H9 (cell line): ENCODE data around the gene SLC1A1. TPM values are rescaled to one million over a fixed set of nuclear protein-coding genes. Genes with fewer than 3 reads are reported as not detected.

Experiments used
- DNase-seq: peaks from one replicate; pipeline ENCODE4 v3.0.0-alpha.2; 2017
- H2AFZ ChIP-seq: one replicate; pipeline ENCODE4 v1.6.1; 2013; ENCODE audit warnings: mild to moderate bottlenecking, low read length, control low read depth, moderate library complexity
- H2AK5ac ChIP-seq: 2 replicates; pipeline ENCODE4 v1.6.1; 2013; ENCODE audit warnings: low read length, control low read depth, mixed read lengths; ENCODE audit not compliant: insufficient read length
- H2BK120ac ChIP-seq: one replicate; pipeline ENCODE4 v1.6.1; 2013; ENCODE audit warnings: low read depth, mild to moderate bottlenecking, low read length, control low read depth, inconsistent platforms; ENCODE audit not compliant: poor library complexity, severe bottlenecking
- H2BK12ac ChIP-seq: 2 replicates; pipeline ENCODE4 v1.6.1; 2013; ENCODE audit warnings: low read length, control low read depth, mixed read lengths, low read depth; ENCODE audit not compliant: insufficient read length
- H2BK15ac ChIP-seq: 2 replicates; pipeline ENCODE4 v1.6.1; 2013; ENCODE audit warnings: low read depth, low read length, control low read depth
- H2BK20ac ChIP-seq: one replicate; pipeline ENCODE4 v1.6.1; 2013; ENCODE audit warnings: low read depth, mild to moderate bottlenecking, low read length, control low read depth, inconsistent platforms; ENCODE audit not compliant: poor library complexity, severe bottlenecking
- H2BK5ac ChIP-seq: 2 replicates; pipeline ENCODE4 v1.6.1; 2013; ENCODE audit warnings: low read length, control low read depth, mixed read lengths; ENCODE audit not compliant: insufficient read length
- H3K14ac ChIP-seq: 2 replicates; pipeline ENCODE4 v1.6.1; 2013; ENCODE audit warnings: low read length, control low read depth; ENCODE audit not compliant: insufficient read depth
- H3K18ac ChIP-seq: 2 replicates; pipeline ENCODE4 v1.6.1; 2013; ENCODE audit warnings: low read depth, mild to moderate bottlenecking, mixed read lengths, low read length, control low read depth; ENCODE audit not compliant: insufficient read length
- H3K23ac ChIP-seq: 2 replicates; pipeline ENCODE4 v1.6.1; 2013; ENCODE audit warnings: low read length, control low read depth, mixed read lengths, low read depth; ENCODE audit not compliant: insufficient read length
- H3K23me2 ChIP-seq: 2 replicates; pipeline ENCODE4 v1.6.1; 2013; ENCODE audit warnings: low read depth, mild to moderate bottlenecking, mixed read lengths, low read length, control low read depth; ENCODE audit not compliant: insufficient read length, poor library complexity, severe bottlenecking
- H3K27ac ChIP-seq: 2 replicates; pipeline ENCODE4 v1.5.1; 2013; ENCODE audit warnings: low read length, control low read depth, mixed read lengths, low read depth; ENCODE audit not compliant: insufficient read length
- H3K27me3 ChIP-seq: 2 replicates; pipeline ENCODE4 v1.6.1; 2013; ENCODE audit warnings: low read length, control low read depth, inconsistent platforms; ENCODE audit not compliant: insufficient read depth
- H3K4ac ChIP-seq: 2 replicates; pipeline ENCODE4 v1.6.1; 2013; ENCODE audit warnings: low read depth, mild to moderate bottlenecking, control low read depth, inconsistent platforms, low read length, moderate library complexity
- H3K4me1 ChIP-seq: 2 replicates; pipeline ENCODE4 v1.6.1; 2013; ENCODE audit warnings: low read length, control low read depth, inconsistent platforms; ENCODE audit not compliant: insufficient read depth
- H3K4me2 ChIP-seq: 2 replicates; pipeline ENCODE4 v1.6.1; 2013; ENCODE audit warnings: low read length, control low read depth, mixed read lengths; ENCODE audit not compliant: insufficient read length, insufficient read depth
- H3K56ac ChIP-seq: 2 replicates; pipeline ENCODE4 v1.6.1; 2013; ENCODE audit warnings: low read depth, mild to moderate bottlenecking, mixed read lengths, low read length, control low read depth; ENCODE audit not compliant: insufficient read length
- H3K79me1 ChIP-seq: 2 replicates; pipeline ENCODE4 v1.6.1; 2013; ENCODE audit warnings: low read depth, mild to moderate bottlenecking, moderate library complexity, low read length, control low read depth, inconsistent platforms; ENCODE audit not compliant: insufficient read depth, poor library complexity, severe bottlenecking
- H3K79me2 ChIP-seq: 2 replicates; pipeline ENCODE4 v1.6.1; 2013; ENCODE audit warnings: low read length, control low read depth, inconsistent platforms; ENCODE audit not compliant: insufficient read depth
- H3K9ac ChIP-seq: 2 replicates; pipeline ENCODE4 v1.6.1; 2013; ENCODE audit warnings: low read length, control low read depth, mixed read lengths; ENCODE audit not compliant: insufficient read length; ENCODE audit errors: extremely low read depth
- H3K9me3 ChIP-seq: one replicate; pipeline ENCODE4 v1.6.1; 2013; ENCODE audit warnings: low read depth, low read length, inconsistent platforms; ENCODE audit not compliant: control insufficient read depth
- H3T11ph ChIP-seq: one replicate; pipeline ENCODE4 v1.6.1; 2013; ENCODE audit warnings: mild to moderate bottlenecking, low read length, control low read depth, inconsistent platforms
- H4K20me1 ChIP-seq: one replicate; pipeline ENCODE4 v1.6.1; 2013; ENCODE audit not compliant: control insufficient read depth, insufficient read length, insufficient read depth
- H4K5ac ChIP-seq: 2 replicates; pipeline ENCODE4 v1.6.1; 2013; ENCODE audit warnings: low read depth, mild to moderate bottlenecking, mixed read lengths, low read length, control low read depth; ENCODE audit not compliant: insufficient read length
- H4K8ac ChIP-seq: replicated peaks from 2 replicates; pipeline ENCODE4 v1.6.1; 2013; ENCODE audit warnings: low read length, control low read depth, mixed read lengths, low read depth; ENCODE audit not compliant: insufficient read length
- H4K91ac ChIP-seq: 2 replicates; pipeline ENCODE4 v1.6.1; 2013; ENCODE audit warnings: low read depth, mild to moderate bottlenecking, moderate library complexity, mixed read lengths, low read length, control low read depth; ENCODE audit not compliant: insufficient read length
- H3K27ac Mint-ChIP-seq, 3 experiments: 2 replicates in 2 of 3; 3 replicates in 1 of 3; pipeline ENCODE4 v1.8.0; 2020 to 2021; ENCODE audit warnings: mixed read lengths in 3 of 3, mild to moderate bottlenecking in 1 of 3, moderate library complexity in 1 of 3
- H3K27me3 Mint-ChIP-seq: 2 replicates; pipeline ENCODE4 v1.8.0; 2021; ENCODE audit warnings: low read depth, mild to moderate bottlenecking, moderate library complexity, mixed read lengths
- H3K36me3 Mint-ChIP-seq, 3 experiments: 2 replicates in 2 of 3; 3 replicates in 1 of 3; pipeline ENCODE4 v1.8.0; 2020 to 2021; ENCODE audit warnings: low read depth in 3 of 3, mixed read lengths in 3 of 3; ENCODE audit not compliant: insufficient read depth in 1 of 3
- H3K4me1 Mint-ChIP-seq, 2 experiments: 2 replicates each; pipeline ENCODE4 v1.8.0; 2020; ENCODE audit warnings: mixed read lengths in 2 of 2
- H3K4me3 Mint-ChIP-seq, 2 experiments: 2 replicates in 1 of 2; 3 replicates in 1 of 2; pipeline ENCODE4 v1.8.0; 2020 to 2021; ENCODE audit warnings: mild to moderate bottlenecking in 2 of 2, mixed read lengths in 2 of 2, moderate library complexity in 1 of 2
- H3K9me3 Mint-ChIP-seq, 2 experiments: 2 replicates in 1 of 2; 3 replicates in 1 of 2; pipeline ENCODE4 v1.8.0; 2020; ENCODE audit warnings: mild to moderate bottlenecking in 2 of 2, mixed read lengths in 2 of 2, moderate library complexity in 1 of 2
- WGBS: extraction: QIAGEN DNeasy Blood & Tissue Kit; methylation state at CpG from one replicate; pipeline ENCODE4 v1.1.7; 2013; ENCODE audit warnings: missing lambda C conversion rate, low lambda C conversion rate, mixed read lengths; ENCODE audit not compliant: insufficient read length; ENCODE audit errors: extremely low coverage; 5-methylcytosine and 5-hydroxymethylcytosine counted together
- total RNA-seq: library from RNA; stranded (reverse); gene quantifications from 2 replicates; pipeline ENCODE4 v1.2.1, GENCODE V29; 2021
- TF ChIP-seq, protein P1 (sequence below): fragments of 200-600 bp; sonication (generic); conservative IDR thresholded peaks from 3 replicates; pipeline ENCODE4 v1.8.0; 2021; ENCODE audit warnings: antibody characterized with exemption, mild to moderate bottlenecking

Gene SLC1A1
- total RNA-seq, 1 experiment from 2014 or later: 4.7 TPM

DNA sequence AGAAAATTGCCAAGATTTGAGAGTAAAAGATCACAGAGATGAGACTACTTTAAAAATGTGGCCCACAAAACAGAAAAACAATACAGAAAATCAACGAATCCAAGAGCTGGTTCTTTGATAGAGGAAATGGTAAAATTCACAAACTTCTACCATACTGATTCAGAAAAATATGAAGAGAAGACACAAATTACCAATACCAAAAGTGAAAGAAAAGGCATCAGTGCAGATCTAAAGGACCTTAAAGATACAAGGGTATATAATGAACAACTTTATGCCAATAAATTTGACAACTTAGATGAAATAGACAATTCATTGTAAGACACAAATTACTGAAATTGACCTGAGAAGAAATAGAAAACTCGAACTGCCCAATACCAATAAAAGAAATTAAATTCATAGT, 24.4 kb upstream of the SLC1A1 start:
- Mint-ChIP-seq H3K4me3 (no peak overlapping the region), H3K36me3 (peaks cover 9 to 18% (median 11%) of the 10 kb centered on the region in 3 experiments; a peak in 6 of 7 replicates), H3K27ac (no peak overlapping the region), H3K4me1 (no peaks in the 10 kb centered on the region), H3K27me3 (no peaks in the 10 kb centered on the region), H3K9me3 (peaks cover 17 to 21% of the 10 kb centered on the region in 2 experiments; a peak in 4 of 5 replicates)
- TF ChIP-seq, protein P1, sequence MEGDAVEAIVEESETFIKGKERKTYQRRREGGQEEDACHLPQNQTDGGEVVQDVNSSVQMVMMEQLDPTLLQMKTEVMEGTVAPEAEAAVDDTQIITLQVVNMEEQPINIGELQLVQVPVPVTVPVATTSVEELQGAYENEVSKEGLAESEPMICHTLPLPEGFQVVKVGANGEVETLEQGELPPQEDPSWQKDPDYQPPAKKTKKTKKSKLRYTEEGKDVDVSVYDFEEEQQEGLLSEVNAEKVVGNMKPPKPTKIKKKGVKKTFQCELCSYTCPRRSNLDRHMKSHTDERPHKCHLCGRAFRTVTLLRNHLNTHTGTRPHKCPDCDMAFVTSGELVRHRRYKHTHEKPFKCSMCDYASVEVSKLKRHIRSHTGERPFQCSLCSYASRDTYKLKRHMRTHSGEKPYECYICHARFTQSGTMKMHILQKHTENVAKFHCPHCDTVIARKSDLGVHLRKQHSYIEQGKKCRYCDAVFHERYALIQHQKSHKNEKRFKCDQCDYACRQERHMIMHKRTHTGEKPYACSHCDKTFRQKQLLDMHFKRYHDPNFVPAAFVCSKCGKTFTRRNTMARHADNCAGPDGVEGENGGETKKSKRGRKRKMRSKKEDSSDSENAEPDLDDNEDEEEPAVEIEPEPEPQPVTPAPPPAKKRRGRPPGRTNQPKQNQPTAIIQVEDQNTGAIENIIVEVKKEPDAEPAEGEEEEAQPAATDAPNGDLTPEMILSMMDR: no peak
- no peak overlapping the region for H3K23ac ChIP-seq
- no peak overlapping the region for H2BK20ac ChIP-seq
- H3K9ac ChIP-seq: no peak overlapping the region
- no peak overlapping the region for H2BK5ac ChIP-seq
- no CpG with 5 or more reads among the region's 2 CpGs for whole genome bisulfite sequencing
- no peaks in the 10 kb centered on the region for H3K27me3 ChIP-seq
- H4K5ac ChIP-seq: no peak overlapping the region
- H2AK5ac ChIP-seq: no peak overlapping the region
- no peak overlapping the region for H3K14ac ChIP-seq
- no peak overlapping the region for H2BK12ac ChIP-seq
- H3K9me3 ChIP-seq: peaks cover 5% of the 10 kb centered on the region
- no peak overlapping the region for H2AFZ ChIP-seq
- no peak overlapping the region for H4K91ac ChIP-seq
- H3K79me2 ChIP-seq: no peaks in the 10 kb centered on the region
- H4K20me1 ChIP-seq: no peaks in the 10 kb centered on the region
- no peak overlapping the region for H2BK120ac ChIP-seq
- no peak overlapping the region for H4K8ac ChIP-seq
- no peak overlapping the region for H3K27ac ChIP-seq
- no peaks in the 10 kb centered on the region for H3K23me2 ChIP-seq
- H3K79me1 ChIP-seq: no peaks in the 10 kb centered on the region
- no peak overlapping the region for H3K4me2 ChIP-seq
- no peak overlapping the region for H3T11ph ChIP-seq
- no peak overlapping the region for H3K4ac ChIP-seq
- H3K56ac ChIP-seq: no peak overlapping the region
- H3K18ac ChIP-seq: no peak overlapping the region
- DNase-seq: no peak
- no peak overlapping the region for H2BK15ac ChIP-seq
- no peaks in the 10 kb centered on the region for H3K4me1 ChIP-seq
